GM12878 (cell line): Measurements from ENCODE around the gene HOXD3. TPM values are rescaled to one million over a fixed set of nuclear protein-coding genes. Genes with fewer than 3 reads are reported as not detected.

ENCODE experiments used
- ATAC-seq: fragments of 200-7000 bp; cut with Tn5 transposase; 3 replicates; pipeline ENCODE4 v1.9.1; 2020; ENCODE audit warnings: mild to moderate bottlenecking, moderate library complexity
- BruUV-seq: library from RNA; stranded (reverse); fragments of 400-500 nt; replicated peaks from 2 replicates; lab custom pipeline; 2021; lab: Mats Ljungman, UMichigan
- CTCF ChIA-PET: fragments of 300-600 bp; sonication (Branson Sonifier 250); formaldehyde crosslinking; extraction: SDS; loops from one replicate; lab custom pipeline; 2021; ENCODE audit warnings: inconsistent platforms; lab: Yijun Ruan, JAX
- POLR2A ChIA-PET: fragments of 350-600 bp; formaldehyde crosslinking; extraction: SDS; loops from one replicate; lab custom pipeline; 2021; ENCODE audit warnings: inconsistent platforms; lab: Charles Lee
- RAD21 ChIA-PET: fragments of 300-600 bp; sonication (Branson Sonifier 250); formaldehyde crosslinking; loops from one replicate; lab custom pipeline; 2023; ENCODE audit warnings: antibody characterized with exemption; ENCODE audit not compliant: unreplicated experiment; lab: Charles Lee
- SMC1A ChIA-PET: fragments of 300-600 bp; sonication (Branson Sonifier 250); formaldehyde crosslinking; loops from one replicate; lab custom pipeline; 2023; ENCODE audit not compliant: unreplicated experiment, uncharacterized antibody; lab: Charles Lee
- DNase-seq: peaks from one replicate; pipeline ENCODE4 v3.0.0-alpha.2; 2011; ENCODE audit warnings: low read depth, low spot score
- FAIRE-seq: peaks from 3 replicates; lab custom pipeline; 2011; peaks lifted over from hg19 to GRCh38; lab: Jason Lieb, UNC
- H2AFZ ChIP-seq: 2 replicates; pipeline ENCODE4 v1.6.0; 2011; ENCODE audit warnings: low read depth, low read length, control low read depth; ENCODE audit not compliant: control insufficient read depth
- H3K27ac ChIP-seq: 2 replicates; pipeline ENCODE4 v1.5.1; 2011; ENCODE audit warnings: control low read depth; ENCODE audit not compliant: control insufficient read depth, insufficient read depth
- H3K27me3 ChIP-seq, 2 experiments: replicated peaks in 1 of 2; 2 replicates each; pipeline versions ENCODE4 v1.6.0 to v1.6.1; 2011; ENCODE audit warnings: low read length in 1 of 2; ENCODE audit not compliant: control insufficient read depth in 2 of 2, insufficient read depth in 2 of 2
- H3K36me3 ChIP-seq, 2 experiments: 2 replicates each; pipeline ENCODE4 v1.5.1; 2011; ENCODE audit warnings: low read length in 1 of 2; ENCODE audit not compliant: control insufficient read depth in 2 of 2, insufficient read depth in 2 of 2
- H3K4me1 ChIP-seq: 2 replicates; pipeline ENCODE4 v1.6.1; 2011; ENCODE audit warnings: mild to moderate bottlenecking, low read length, moderate library complexity, mixed read lengths; ENCODE audit not compliant: control insufficient read depth, insufficient read depth
- H3K4me2 ChIP-seq: 2 replicates; pipeline ENCODE4 v1.6.0; 2011; ENCODE audit warnings: control low read depth; ENCODE audit not compliant: control insufficient read depth, insufficient read depth
- H3K4me3 ChIP-seq: fragments of 200-600 bp; sonication (generic); 2 replicates; pipeline ENCODE4 v1.5.1; 2016
- H3K79me2 ChIP-seq: 2 replicates; pipeline ENCODE4 v1.6.0; 2011; ENCODE audit warnings: low read length; ENCODE audit not compliant: control insufficient read depth, insufficient read depth
- H3K9ac ChIP-seq: 2 replicates; pipeline ENCODE4 v1.8.0; 2011; ENCODE audit warnings: low read length, control low read depth, mixed read lengths; ENCODE audit not compliant: control insufficient read depth, insufficient read depth
- H3K9me3 ChIP-seq: replicated peaks from 3 replicates; pipeline ENCODE4 v1.5.1; 2011; ENCODE audit warnings: mild to moderate bottlenecking, low read length; ENCODE audit not compliant: control insufficient read depth, insufficient read depth
- H4K20me1 ChIP-seq: 2 replicates; pipeline ENCODE4 v1.6.0; 2011; ENCODE audit not compliant: control insufficient read depth, insufficient read depth
- CHD1 ChIP-seq: IDR thresholded peaks from 2 replicates; pipeline ENCODE4 v1.6.1; 2012; ENCODE audit warnings: low read depth, low read length, improper control_type of control experiment
- FOXK2 ChIP-seq: fragments of 450-650 bp; IDR thresholded peaks from 2 replicates; pipeline ENCODE4 v1.6.1; 2017; ENCODE audit warnings: mild to moderate bottlenecking, moderate library complexity
- LARP7 ChIP-seq: fragments of 450-650 bp; IDR thresholded peaks from 2 replicates; pipeline ENCODE4 v1.6.1; 2017; ENCODE audit warnings: mild to moderate bottlenecking
- TCF12 ChIP-seq: IDR thresholded peaks from 2 replicates; pipeline ENCODE4 v1.6.1; 2011; ENCODE audit warnings: low read depth, mild to moderate bottlenecking, low read length
- WGBS: methylation state at CpG from one replicate; pipeline ENCODE4 v1.1.6; 2016; ENCODE audit warnings: low lambda C conversion rate; ENCODE audit not compliant: insufficient replicate concordance, insufficient coverage; ENCODE audit errors: missing lambda C conversion rate; 5-methylcytosine and 5-hydroxymethylcytosine counted together
- in situ Hi-C: fragments of 300-500 bp; cut with MboI; formaldehyde crosslinking; loops from 9 replicates; pipeline ENCODE4 v1.14.3; 2018; ENCODE audit warnings: mixed read lengths
- intact Hi-C: fragments of 100-400 bp; cut with micrococcal nuclease; formaldehyde crosslinking; loops from one replicate; pipeline ENCODE4 v1.14.2; 2022; ENCODE audit not compliant: unreplicated experiment
- polyA plus RNA-seq, 11 experiments: library from polyadenylated mRNA; depleted of rRNA in 4 of 11; unstranded in 6 of 11; stranded (reverse) in 5 of 11; fragments of >200 nt; fragmentation: Nextera tagmentation in 4 of 11; fragmentation: Illumina TruSeq in 1 of 11; extraction: Ambion mirVana in 4 of 11; extraction: Trizol in 1 of 11; gene quantifications; 1 replicate in 1 of 11; 2 replicates in 10 of 11; pipeline versions ENCODE4 v1.2.1 to v1.2.3, GENCODE V29; 2011 to 2016; ENCODE audit warnings: inconsistent platforms in 2 of 11, missing spikeins in 2 of 11, low read depth in 1 of 11
- total RNA-seq, 4 experiments: library from RNA; depleted of rRNA in 3 of 4; stranded (reverse); fragments of >200 nt in 3 of 4; fragmentation: Illumina TruSeq in 1 of 4; extraction: Trizol in 1 of 4; gene quantifications; 2 replicates each; pipeline versions ENCODE4 v1.2.1 to v1.2.3, GENCODE V29; 2013 to 2021
- TF ChIP-seq, protein P1 (sequence below): IDR thresholded peaks from 2 replicates; pipeline ENCODE4 v1.6.1; 2012; ENCODE audit warnings: low read depth, low read length, improper control_type of control experiment
- TF ChIP-seq, protein P2 (sequence below): IDR thresholded peaks from 2 replicates; pipeline ENCODE4 v1.6.1; 2012; ENCODE audit warnings: mild to moderate bottlenecking, low read depth, low read length
- TF ChIP-seq, protein P3 (sequence below): IDR thresholded peaks from 2 replicates; pipeline ENCODE4 v1.6.1; 2011; ENCODE audit warnings: borderline replicate concordance, low read depth, mild to moderate bottlenecking, moderate library complexity, low read length; ENCODE audit not compliant: insufficient read depth, poor library complexity, severe bottlenecking

Gene HOXD3
- total and polyA plus RNA-seq, 10 of the 15 experiments (the other 5 are each of a cell fraction or from before 2014, with no cell fraction given): not detected

DNA sequence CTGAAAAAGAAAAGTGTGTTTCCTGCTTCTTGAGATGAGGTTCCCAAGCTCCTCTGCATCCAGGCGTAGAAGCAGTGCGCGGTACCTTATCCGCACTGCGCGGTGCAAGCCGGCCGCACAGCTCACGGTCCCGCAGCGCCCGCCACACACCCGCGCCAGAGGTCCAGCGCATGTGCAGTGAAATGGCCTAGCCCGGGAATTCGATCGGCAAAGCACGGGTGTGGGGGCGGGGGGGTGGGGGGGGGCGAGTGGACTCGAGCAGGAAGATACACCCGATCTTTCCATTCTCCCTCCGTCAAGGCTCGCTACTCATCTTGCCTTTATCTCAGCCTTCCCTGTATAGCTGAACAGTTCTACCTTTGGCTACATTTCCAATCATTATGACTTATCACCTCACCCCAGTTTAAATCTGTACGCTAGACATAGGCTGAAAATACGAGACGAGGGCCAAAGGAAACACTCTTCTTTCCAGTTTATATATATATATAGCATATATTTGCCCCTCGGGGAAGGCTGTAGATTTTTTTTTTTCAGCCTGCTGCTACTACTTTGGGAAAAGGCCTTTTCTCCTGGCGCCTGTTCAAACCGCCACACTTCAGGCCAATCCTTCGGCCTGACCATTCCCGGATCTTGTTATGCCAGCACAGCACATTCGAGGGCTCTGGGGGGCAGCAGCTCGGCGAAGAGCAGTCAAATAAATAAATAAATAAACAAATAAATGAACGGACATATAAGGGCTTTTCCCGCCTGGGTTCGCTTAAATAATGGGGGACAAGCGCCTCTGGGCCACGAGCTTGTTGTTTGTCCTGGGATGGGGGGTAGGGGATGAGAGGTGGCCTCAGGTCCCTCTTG, 17.2 kb upstream of the HOXD3 start:
- POLR2A ChIA-PET: interaction anchor here (0.6 kb wide), 1 partner anchor 512 kb away, joined by 4 read pairs; no protein-coding TSS in a partner anchor
- peak overlapping the region; percentile 73 for H3K4me2 ChIP-seq
- H2AFZ ChIP-seq: peak overlapping the region; percentile 74
- H3K27ac ChIP-seq: no peak overlapping the region
- SMC1A ChIA-PET: interaction anchor here (0.6 to 5.3 kb wide), 21 partner anchors 9 to 1018 kb away, joined by 3 to 58 read pairs (median 3); no protein-coding TSS in a partner anchor
- in situ Hi-C loops (loop anchor here (5.0 to 25.0 kb wide), 3 partner anchors 317 to 1197 kb away; no protein-coding TSS in a partner anchor), intact Hi-C loops (loop anchor here (1.0 to 5.0 kb wide), 6 partner anchors 242 to 1007 kb away; no protein-coding TSS in a partner anchor)
- H3K9ac ChIP-seq: no peak overlapping the region
- no peaks in the 10 kb centered on the region for H4K20me1 ChIP-seq
- H3K27me3 ChIP-seq: peaks cover under 1 to 11% of the 10 kb centered on the region in 2 experiments
- RAD21 ChIA-PET: interaction anchor here (0.6 to 5.9 kb wide), 27 partner anchors 11 to 1009 kb away, joined by 3 to 103 read pairs (median 5); no protein-coding TSS in a partner anchor
- no peaks in the 10 kb centered on the region for H3K36me3 ChIP-seq
- no TSS peak for BruUV-seq
- ATAC-seq: no peak
- TF ChIP-seq, protein P1, sequence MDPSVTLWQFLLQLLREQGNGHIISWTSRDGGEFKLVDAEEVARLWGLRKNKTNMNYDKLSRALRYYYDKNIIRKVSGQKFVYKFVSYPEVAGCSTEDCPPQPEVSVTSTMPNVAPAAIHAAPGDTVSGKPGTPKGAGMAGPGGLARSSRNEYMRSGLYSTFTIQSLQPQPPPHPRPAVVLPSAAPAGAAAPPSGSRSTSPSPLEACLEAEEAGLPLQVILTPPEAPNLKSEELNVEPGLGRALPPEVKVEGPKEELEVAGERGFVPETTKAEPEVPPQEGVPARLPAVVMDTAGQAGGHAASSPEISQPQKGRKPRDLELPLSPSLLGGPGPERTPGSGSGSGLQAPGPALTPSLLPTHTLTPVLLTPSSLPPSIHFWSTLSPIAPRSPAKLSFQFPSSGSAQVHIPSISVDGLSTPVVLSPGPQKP: no peak; the same call in 1 of the 2 replicates
- TF ChIP-seq LARP7 (no peak), FOXK2 (no peak), TCF12 (no peak), CHD1 (no peak)
- TF ChIP-seq, protein P2, sequence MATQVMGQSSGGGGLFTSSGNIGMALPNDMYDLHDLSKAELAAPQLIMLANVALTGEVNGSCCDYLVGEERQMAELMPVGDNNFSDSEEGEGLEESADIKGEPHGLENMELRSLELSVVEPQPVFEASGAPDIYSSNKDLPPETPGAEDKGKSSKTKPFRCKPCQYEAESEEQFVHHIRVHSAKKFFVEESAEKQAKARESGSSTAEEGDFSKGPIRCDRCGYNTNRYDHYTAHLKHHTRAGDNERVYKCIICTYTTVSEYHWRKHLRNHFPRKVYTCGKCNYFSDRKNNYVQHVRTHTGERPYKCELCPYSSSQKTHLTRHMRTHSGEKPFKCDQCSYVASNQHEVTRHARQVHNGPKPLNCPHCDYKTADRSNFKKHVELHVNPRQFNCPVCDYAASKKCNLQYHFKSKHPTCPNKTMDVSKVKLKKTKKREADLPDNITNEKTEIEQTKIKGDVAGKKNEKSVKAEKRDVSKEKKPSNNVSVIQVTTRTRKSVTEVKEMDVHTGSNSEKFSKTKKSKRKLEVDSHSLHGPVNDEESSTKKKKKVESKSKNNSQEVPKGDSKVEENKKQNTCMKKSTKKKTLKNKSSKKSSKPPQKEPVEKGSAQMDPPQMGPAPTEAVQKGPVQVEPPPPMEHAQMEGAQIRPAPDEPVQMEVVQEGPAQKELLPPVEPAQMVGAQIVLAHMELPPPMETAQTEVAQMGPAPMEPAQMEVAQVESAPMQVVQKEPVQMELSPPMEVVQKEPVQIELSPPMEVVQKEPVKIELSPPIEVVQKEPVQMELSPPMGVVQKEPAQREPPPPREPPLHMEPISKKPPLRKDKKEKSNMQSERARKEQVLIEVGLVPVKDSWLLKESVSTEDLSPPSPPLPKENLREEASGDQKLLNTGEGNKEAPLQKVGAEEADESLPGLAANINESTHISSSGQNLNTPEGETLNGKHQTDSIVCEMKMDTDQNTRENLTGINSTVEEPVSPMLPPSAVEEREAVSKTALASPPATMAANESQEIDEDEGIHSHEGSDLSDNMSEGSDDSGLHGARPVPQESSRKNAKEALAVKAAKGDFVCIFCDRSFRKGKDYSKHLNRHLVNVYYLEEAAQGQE: no peak
- TF ChIP-seq, protein P3, sequence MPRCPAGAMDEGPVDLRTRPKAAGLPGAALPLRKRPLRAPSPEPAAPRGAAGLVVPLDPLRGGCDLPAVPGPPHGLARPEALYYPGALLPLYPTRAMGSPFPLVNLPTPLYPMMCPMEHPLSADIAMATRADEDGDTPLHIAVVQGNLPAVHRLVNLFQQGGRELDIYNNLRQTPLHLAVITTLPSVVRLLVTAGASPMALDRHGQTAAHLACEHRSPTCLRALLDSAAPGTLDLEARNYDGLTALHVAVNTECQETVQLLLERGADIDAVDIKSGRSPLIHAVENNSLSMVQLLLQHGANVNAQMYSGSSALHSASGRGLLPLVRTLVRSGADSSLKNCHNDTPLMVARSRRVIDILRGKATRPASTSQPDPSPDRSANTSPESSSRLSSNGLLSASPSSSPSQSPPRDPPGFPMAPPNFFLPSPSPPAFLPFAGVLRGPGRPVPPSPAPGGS: no peak
- H3K4me3 ChIP-seq: peak overlapping the region; percentile 37; the same call in 1 of the 2 replicates
- H3K9me3 ChIP-seq: no peaks in the 10 kb centered on the region; the same call in 2 of the 3 replicates
- no peaks in the 10 kb centered on the region for H3K4me1 ChIP-seq
- CTCF ChIA-PET: interaction anchor here (0.6 to 8.6 kb wide), 41 partner anchors 8 to 1415 kb away, joined by 3 to 157 read pairs (median 5); no protein-coding TSS in a partner anchor
- no peak for DNase-seq
- 58% methylated on average over 35 of the region's 41 CpGs for WGBS
- no peak for FAIRE-seq
- no peaks in the 10 kb centered on the region for H3K79me2 ChIP-seq
